ENCODE data around the gene NGEF.
"Not testable (repeated sequence)": the region's sequence is repeated elsewhere in the genome, so short reads cannot be mapped to it uniquely, and the experiment has no call there.

Gene NGEF

DNA sequence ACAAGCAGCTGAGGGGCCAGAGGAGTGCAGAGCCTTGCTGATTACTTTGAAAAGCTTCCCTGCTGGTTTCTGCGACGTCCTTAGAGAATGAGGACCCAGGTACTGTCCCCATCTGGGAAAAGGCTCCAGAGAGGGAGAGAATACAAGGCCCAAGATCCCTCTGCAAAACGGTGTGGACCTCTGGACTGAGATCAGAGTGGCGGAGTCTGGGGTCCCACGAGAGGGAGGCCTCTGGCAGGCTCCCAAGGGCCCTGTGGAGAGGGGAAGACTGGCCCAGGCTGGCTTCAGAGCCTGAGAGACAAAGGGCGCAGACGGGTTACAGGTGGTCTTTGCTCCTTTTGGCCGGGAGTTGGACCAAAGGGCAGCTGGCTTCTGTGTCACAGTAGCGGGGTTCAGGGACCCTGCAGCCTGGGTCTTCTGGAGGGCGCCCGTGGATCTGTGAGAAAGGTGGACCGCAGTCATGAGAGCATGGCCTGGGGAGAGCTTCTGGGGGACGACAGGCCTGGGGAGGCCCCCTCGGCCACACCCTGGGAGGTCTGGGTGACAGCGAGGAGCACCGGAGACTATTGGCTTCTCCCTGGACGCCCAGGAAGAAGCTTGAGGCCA, 142.2 kb downstream of the NGEF start:
- no peak for DNase-seq (ENCODE audit: low spot score)

DNA sequence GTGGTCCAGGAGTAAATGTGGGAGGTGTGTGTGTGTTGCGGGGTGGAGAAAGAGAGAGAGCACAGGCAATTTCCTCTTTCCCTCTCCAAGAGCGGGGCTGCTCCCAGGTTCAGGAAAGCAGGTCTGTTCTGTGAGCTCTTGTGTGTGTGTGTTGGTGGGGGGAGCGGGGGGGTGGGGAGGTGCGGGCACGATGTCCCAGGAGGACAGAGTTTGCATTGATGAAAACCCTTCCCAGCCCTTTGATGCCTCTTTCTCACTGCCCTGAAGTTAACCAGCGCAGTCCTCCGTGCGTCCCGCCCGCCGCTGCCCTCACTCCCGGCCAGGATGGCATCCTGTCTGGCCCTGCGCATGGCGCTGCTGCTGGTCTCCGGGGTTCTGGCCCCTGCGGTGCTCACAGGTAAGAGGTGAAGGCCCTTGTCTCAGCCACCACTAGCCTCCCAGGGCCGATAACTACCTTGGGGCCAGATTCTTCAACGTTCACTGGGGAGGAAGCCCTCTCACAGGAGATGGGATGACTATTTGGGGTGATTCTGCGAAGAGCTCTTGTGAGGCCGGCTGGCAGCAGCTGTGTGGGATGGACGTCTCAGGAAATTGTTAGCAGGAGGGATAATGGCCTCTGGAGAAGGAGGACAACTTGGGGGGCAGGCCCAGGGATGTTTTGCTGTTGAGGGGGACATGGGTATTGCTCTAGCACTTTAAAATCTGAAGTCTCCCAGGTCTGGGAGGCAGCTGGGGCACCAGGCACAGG, 142.9 kb downstream of the NGEF start, which contains the start of gene SNORC:
Gene SNORC, plus strand, starts transcription at position 247 of the 748 bp plus-strand sequence. Its CDS starts 78 bp downstream, at position 325.
- DNase-seq (ENCODE audit: low spot score), result no peak

DNA sequence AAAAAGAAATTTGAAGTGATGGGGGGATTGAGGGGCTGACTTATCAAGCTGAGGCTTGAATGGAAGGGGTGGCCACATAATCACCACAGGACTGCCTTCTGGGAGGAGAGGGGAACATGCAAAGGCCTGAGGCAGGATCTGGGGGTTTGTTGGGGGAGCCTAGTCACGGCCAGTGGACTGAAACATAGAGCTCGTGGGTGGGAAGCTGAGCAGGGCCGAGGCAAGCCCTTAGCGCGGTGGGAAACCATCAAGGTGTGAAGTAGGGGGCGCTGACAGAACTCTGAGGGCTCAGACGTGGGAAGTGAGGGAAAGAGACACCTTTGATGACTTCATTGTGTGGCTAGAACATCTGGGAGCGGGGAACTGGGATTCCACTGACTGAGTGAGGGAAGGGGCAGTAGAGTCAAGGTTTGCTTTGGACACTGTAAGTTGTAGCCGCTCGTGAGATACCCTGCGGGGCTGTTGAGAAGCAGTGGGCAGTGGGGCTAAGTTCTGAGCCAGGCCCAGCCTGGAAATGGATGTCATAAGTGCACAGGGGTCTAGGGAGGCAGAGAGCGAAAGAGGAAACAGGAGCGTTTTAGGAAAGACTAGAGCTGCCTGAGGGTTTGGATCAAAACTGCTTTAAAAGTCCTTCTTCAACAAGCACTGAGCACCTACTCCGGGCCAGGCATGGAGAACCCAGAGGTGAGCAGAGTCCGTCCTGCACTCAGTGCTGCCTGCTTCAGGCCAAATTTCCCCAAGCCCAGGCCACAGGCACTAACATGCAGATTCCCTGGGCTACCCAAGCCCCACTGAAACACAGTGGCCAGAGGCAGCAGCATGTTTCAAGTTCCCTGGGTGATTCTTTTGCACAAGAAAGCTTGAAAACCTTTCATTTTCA, 143.7 kb downstream of the NGEF start:
- DNase-seq (ENCODE audit: low spot score), result no peak

DNA sequence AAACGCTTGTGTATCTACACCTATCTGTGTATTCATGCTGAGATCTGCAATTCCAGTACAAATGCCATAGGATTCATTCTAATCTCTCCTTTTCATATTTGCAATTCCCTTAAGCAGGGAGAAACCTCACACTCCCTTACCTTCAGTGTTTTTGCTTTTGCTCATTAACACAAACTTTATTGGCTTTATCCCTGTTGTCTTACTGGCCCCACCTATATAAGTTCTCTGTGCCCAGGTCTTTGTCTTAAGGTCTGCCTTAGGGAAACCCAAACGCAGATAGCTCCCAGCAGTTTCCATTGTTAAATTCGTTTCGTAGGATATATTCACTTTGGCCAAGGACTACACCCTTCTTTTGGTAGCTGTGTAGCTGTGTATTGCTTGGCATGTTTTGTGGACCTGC, 147.0 kb downstream of the NGEF start:
- DNase-seq (ENCODE audit: low spot score), result no peak

DNA sequence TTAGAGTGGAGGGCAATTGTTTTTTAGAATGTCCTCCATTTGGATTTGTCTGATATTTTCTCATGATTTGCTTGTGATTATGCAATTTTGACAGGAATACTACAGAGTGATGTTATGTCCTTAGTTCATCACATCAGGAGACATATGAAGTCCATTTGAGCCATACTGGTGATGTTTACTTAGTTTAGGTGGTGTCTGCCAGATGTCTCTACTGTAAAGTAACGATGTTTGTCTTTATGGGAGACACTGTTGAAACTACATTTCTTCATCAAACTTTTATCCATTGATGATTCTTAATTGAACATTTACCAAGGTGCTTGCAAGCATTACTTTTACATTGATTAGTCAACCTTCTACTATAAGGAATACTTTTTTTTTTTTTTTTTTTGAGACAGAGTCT, 147.9 kb downstream of the NGEF start:
- no peak for DNase-seq (ENCODE audit: low spot score)

DNA sequence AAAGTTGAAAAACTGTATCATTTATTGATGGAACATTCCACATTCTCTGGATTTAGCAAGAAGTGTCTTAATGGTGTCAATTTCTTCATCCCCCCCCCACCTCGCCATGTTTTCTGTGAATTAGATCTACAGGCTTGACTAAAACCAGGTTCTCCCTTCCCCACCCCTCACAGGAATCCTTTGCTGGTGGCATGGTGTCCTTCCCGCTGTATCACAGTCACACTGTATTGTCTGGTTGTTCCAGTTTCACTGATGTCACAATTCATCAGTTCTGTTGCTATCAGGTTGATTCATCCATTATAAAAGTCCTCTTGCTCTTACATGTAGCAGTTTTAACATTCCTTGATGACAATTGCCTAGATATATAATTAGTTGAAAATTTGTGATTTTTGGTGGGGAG, 149.1 kb downstream of the NGEF start:
- DNase-seq (ENCODE audit: low spot score), result no peak

DNA sequence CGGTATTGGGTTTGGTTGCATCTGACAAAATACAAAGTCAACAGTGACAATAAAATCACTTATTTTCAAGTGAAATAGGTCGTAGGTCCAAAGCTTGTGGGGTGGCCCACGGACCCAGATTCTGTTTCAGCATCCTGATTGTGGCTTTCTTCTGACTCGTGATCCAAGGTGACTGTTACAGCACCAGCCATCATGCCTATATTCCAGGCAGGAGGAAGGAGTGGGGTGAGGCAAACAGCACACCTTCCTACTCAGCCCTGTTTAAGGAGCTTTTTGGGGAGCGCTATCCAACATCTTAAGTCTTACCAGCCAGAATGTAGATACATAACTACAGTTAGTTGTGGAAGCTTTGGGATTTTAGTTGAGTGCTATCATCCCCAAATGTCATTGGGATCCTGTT, 151.7 kb downstream of the NGEF start:
- DNase-seq (ENCODE audit: low spot score), result no peak

DNA sequence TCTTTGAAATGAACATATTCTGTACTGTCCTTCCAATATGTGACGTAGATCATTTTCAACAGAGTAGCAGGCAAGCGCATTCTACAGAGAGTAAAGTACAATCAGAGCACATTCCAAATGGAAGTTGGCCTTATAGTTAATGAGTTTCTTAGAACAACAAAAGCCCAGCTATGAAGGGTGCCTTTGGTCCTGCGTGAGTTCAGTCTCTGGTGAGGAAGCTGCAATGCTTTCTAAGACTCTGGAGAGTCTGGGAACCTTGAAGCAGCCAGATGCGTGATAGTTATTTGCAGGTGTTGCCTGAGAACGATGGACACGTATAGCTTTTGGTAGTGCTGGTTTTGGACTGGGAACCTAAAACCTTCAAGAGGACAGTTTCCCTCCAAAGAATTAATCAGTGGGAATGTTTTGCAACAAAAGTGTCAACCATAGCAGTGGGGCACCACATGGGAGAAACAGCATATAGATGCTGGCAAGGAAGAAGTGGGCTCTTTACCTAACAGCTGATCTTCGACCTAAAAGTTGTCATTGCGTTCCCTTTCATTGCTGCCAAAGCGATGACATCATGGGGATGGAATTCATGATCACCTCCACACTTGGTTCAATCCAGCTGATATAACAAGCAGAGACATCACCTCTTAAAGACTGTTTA, 152.3 kb downstream of the NGEF start:
- DNase-seq (ENCODE audit: low spot score), result no peak

DNA sequence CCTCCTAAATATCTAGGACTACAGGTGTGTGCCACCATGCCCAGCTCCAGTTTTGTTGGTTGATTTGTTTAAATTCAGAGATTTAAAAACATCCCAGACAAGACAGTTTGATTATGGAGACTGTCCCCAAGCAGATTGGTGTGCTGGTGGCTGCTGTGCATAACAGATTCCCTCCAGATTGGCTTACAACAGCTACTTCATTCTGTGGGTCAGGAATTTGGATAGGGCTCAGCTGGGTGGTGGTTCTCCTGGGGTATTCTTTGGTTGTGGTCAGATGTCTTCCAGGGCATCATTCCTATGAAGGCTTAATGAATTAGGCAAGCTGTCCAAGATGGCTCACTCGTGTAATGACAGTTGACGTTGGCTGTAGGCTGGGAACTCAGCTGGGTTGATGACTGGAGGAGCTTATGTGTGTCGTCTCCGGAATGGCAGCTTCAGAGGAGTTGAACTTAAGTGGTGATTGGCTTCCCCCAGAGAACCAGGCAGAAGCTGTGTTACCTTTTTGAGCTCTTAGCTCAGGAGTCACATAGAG, 153.6 kb downstream of the NGEF start:
- DNase-seq (ENCODE audit: low spot score), result no peak

DNA sequence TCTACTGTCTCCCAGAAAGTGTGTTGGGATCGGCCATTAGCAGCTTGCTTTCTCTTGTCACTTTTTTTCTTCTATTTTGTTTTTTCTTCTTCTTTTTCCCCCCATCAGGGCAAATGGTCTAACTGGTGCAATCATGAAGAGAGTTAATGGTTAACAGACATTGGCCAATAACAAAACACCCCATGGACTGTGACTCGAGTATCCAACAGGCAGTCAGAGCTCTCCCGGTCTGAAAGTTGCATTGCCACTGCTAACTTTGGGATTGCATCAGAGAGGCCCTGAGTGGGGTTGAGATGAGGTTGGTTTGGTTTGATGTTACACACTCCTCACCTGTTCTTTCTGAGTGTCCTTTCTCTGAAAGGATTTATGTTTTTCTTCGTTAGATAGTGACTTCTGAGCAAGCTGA, 155.9 kb downstream of the NGEF start:
- DNase-seq (ENCODE audit: low spot score), result no peak

DNA sequence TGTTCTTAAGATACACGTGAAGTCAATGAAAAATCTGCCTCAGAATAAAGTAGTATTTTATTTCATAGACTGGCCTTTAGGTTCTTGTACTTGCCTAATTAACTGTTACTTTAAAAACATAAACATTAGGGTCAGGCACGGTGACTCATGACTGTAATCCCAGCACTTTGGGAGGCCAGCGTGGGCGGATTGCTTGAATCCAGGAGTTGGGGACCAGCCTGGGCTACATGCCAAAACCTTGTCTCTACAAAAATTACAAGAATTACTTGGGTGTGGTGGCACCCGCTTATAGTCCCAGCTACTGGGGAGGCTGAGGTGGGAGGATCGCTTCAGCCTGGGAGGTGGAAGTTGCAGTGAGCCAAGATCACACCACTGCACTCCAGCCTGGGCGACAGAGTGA, 159.0 kb downstream of the NGEF start:
- DNase-seq (ENCODE audit: low spot score), result peak; percentile 39

DNA sequence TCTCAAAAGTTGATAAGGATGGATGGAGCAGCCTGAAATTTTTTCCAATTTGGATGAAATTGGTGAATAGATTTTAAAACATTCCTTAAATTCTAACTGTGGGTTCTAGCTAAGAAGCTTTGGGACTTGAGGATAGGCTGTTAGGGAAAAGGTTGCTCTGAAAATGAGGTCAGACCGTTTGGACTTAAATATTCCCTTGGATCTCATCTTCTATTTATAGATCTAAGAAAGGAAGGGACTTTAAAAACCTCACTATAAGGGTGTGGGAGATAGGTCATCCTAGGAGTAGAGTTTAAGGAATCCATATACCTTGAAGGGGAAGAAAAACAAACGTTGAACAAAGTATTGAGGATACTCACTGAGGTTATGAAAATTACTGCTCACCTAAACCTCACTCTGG, 160.4 kb downstream of the NGEF start:
- DNase-seq (ENCODE audit: low spot score), result no peak

DNA sequence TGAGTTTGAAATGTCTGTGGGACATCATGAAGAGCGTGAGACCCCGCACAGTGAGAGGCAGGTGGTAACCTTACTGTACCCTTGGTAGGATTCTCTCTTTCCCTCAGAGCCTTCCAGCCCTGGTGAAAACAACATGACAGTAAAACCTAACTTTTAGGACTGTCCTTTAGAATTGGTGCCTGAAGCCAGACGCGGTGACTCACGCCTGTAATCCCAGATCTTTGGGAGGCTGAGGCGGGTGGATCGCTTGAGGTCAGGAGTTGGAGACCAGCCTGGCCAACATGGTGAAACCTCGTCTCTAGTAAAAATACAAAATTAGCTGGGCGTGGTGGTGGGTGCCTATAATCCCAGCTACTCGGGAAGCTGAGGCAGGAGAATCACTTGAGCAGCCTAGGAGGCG, 161.0 kb downstream of the NGEF start:
- not testable (repeated sequence) for DNase-seq (ENCODE audit: low spot score)

DNA sequence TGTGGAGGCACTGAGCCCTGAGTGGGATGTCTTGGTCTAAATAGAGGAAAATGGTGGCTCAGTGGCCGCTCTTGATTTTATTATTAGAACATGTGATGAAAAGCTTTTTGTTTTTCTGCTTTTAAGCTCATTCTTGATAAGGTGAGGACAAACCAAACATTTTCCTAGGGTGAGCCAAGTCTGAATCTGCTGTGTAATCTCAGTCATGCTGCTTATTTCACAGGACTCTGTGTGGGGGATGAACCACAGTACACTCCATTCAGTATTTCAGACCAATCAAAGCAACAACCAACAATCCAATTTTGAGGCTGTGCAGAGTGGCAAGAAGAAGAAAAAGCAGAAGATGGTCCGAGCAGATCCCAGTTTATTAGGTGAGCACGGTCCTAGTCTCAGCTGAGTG, 163.0 kb downstream of the NGEF start:
- DNase-seq (ENCODE audit: low spot score), result no peak

DNA sequence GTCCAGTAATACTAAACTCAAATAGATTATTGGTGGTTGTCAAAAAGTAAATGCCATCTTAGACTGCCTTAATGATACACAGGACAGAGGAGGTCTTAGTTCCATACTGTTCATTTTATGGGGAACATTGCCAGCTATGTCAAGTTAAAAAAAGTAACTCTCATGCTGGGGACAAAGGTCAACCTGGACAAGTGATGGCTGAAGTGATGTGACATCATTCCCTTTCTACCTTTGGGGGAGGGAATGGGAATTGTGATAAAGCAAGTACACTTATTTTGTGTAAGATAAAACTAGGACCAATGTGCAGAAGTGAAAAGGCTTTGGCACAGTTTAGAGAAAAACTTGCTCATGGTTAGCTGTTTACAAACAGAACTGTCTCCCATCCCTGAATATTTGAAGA, 167.0 kb downstream of the NGEF start:
- DNase-seq (ENCODE audit: low spot score), result no peak

DNA sequence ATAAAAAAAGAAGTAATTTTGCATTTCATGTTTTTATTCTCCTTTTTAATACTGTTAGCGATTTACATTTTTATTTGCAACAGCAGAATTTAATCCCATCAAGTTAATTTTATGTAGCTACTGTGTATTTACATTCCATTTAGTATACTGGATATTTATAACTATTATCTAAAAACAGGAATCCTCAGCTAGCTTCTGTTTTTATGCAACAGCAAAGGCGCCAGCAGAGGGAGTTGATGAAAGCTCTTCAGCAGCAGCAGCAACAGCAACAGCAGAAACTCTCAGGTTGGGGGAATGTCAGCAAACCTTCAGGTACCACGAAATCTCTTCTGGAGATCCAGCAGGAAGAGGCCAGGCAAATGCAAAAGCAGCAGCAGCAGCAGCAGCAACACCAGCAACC, 169.2 kb downstream of the NGEF start:
- DNase-seq (ENCODE audit: low spot score), result peak; percentile 30

DNA sequence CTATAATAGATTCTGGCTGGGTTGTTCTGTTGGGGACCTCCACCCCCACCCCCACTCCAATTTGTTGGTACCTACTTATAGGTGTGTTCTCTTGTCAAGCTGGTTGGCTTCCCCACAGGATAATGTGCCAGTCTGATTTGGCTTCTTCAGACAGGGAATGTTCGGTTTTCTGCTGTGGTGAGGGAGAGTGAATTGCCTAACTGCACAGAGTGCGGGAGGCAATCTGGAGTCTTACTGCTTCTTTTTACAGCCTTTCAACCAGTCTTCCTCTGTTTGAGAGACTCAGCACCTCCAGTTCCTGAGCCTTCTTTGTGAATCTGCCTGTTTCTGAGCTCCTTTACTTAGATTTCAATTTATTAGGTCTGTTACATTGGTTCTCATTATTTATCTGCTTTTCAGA, 170.4 kb downstream of the NGEF start:
- peak; percentile 29 for DNase-seq (ENCODE audit: low spot score)

DNA sequence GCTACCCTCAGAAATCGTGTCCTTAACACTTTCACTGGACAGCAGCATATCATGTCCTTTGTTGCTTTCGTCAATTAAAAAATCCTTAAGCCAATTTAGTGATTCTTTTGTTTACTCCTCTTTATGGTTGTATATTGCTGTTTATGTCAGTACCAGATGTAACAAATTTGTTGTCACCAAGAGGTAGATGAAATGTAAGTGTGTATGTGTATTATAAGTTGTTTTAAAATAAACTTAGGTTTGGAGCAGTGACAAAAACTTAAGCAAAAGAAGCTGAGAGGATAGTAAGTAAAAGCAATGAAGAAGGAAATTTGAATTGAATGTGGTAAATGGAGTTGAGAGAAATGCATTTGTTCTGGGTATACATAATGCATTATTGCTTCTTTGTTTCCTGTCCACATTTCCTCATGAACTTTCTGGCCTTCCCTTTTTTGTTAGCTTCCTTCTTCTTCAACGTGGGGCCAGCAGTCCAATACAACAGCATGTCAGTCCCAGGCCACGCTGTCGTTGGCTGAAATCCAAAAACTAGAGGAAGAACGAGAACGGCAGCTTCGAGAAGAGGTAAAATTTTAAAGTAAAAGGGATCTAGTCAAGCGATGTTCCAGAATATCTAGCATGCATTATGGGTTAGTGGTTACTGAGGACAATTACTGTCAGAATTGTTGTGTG, 173.5 kb downstream of the NGEF start:
- DNase-seq (ENCODE audit: low spot score), result peak; percentile 59

DNA sequence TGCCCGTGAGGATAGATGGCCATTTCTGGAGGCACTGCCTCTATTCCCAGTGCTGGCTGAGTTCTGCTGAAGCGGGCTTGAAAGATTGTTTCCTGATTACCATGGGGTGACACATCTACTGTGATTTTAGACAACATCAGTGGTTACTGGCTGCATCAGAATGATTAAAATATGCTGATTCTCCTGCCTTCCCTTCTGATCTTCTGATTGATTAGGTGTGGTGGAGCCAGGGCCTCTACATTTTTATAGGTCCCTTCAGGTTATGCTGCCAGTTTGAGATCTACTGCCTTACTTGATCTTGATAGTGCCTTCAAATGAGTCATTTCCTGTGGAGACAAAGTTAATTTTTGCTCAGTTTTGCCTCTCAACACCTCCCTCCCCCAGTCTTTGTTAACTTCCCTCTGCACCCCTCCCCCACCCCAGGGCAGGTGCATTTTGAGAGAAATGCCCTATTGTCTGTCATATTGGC, 174.6 kb downstream of the NGEF start:
- DNase-seq (ENCODE audit: low spot score), result no peak

DNA sequence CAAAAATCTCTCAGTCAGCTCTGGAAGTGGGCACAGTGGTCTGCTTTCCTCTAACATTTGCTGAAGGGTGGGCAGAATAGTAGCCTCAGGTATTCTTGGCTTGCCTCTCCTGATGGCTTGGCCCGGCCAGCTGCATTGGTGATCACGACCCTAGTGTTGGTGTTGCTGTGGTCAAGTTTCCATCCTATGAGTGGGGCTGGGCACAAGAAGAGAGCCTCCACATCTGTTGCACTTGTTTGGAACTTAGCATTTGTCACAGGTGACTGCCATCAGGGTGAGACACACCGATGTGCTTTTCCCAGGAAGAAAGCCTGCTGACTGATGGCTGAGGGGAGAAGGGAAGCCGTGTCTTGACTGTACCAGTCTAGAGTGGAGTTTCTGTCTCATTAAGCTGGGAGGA, 176.1 kb downstream of the NGEF start:
- DNase-seq (ENCODE audit: low spot score), result no peak

DNA sequence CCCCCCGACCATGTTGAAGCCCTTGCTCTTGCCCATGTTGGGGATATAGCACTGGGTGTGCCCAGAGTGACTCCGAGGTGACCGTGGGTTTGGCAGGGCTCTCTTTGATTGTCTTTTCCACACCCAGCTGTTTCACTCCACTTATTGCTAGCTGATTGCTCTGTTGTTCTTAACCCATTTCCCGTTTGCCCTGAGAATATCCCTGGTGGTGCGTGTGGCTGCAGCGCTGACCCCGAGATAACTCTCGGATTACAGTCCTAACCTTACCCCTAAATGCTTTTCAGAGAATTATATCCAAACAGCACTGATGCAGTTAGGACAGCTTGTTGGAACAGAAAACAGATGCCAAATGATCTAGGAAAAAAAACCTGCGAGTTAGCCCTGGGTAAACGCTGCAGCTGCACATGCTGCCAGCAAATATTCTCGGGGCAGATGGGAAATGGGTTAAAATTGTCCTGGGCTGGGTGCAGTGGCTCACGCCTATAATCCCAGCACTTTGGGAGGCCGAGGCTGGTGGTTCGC, 177.3 kb downstream of the NGEF start:
- DNase-seq (ENCODE audit: low spot score), result no peak
